GM12873 (cell line): ENCODE results near the gene RAB6A.

Experiments
- CTCF ChIP-seq: IDR thresholded peaks from 2 replicates; pipeline ENCODE4 v1.5.1; 2012; ENCODE audit warnings: low read depth, mild to moderate bottlenecking, moderate library complexity, low read length, control low read depth; ENCODE audit not compliant: insufficient read depth; ENCODE audit errors: missing control alignments

RAB6A gene

GRCh38 chr11:73783483-73784020 lies 22.7 kb upstream of the RAB6A start:
- TF ChIP-seq CTCF: no peak

DNA sequence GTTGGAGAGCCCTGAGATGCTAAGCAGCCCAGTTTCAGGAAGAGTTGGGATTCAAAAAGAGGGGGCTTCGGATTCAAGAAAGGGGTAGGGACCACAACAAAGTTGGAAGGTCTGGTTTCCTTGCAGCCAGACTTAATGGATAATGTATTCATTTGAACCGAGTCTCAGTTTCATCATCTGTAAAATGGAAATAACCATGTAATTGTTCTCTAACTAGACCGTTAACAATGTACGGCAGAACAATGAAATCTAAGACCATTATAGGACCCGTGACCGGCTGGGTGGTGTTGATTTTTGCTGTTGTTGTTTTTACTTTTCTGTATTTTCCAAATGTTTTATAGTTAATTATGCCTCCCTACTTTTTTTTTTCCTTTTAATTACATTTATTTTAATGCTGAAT lies 20.4 kb upstream of the RAB6A start:
- TF ChIP-seq CTCF: no peak

DNA sequence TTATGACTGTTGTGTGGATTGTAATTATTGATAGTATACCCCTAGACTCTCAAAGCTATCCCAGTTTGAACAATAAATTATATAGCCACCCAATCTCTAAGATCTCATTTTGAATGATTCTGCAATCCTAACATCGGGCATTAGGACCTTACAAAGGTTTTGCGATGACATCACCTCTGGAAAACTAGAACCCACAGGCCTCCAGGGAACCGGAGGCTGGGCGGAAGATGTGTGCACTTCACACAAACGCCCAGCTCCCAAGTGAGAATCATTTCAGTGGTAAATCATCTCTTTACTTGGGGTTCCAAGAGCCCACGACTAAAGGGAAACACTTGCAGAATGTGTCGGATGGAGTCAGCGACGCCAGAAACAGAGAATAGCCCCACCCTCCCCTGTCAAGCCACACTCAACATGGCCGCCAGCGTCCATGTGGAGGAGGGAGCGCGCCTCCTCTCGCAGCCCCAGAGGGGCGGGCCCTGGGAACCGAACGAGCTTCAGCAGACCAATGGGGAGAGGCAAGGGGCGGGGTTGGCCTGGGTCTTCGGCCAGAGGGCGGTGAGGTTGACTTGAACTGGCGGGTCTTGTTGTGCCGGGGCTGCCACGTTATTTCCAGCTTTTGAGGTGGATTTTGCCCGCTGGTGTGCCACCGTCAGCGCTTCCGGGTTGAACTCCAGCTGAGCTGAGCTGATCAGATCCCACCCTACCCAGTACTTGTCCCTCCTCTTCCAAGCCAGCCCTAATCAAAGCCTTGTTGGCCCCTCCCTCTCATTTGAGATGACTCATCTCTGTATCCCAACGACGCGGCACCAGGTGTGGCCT lies 18.4 kb upstream of the RAB6A start:
- no peak for TF ChIP-seq CTCF

GRCh38 chr11:73766763-73767162 lies 5.9 kb upstream of the RAB6A start:
- TF ChIP-seq CTCF: no peak

GRCh38 chr11:73762732-73763131 lies 1.9 kb upstream of the RAB6A start:
- no peak for TF ChIP-seq CTCF

- TF ChIP-seq CTCF: no peak
These were observed 600 bp upstream of the RAB6A start for GRCh38 chr11:73761403-73761945.

DNA sequence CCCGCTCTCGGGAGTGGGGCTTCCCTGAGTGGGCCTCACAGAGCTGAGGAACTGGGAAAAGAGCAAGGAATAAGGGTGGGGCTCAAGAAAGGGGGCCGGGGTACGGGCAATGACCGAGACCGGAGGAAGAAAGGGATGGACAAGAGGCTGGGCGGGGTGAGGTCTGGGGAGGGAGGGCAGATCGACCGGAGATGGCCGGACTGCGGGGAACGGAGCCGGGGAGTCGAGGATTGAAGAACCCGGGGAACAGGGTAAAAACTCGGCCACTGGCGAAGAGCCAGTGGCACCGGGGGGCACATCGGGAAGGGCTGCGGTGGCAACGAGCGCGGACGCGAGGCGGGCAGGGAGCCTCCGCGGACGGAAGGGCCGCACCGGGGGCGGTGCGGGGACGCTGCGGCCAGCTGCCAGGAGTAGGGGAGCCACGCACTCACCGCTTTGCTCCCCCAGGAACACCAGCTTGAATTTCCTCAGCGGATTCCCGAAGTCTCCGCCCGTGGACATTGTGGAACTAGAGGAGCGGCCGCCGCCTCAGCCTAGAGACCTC lies 667 bp downstream of the RAB6A start:
- TF ChIP-seq CTCF: no peak
